Coronary artery (tissue), 2 donors: ENCODE results near the gene TNFAIP3.

ENCODE experiments used
- DNase-seq: peaks from one replicate; pipeline ENCODE4 v3.0.0-alpha.2; 2017; ENCODE audit warnings: low spot score
- H3K27ac ChIP-seq, 2 donors: fragments of 200-600 bp; sonication (generic); one replicate each; pipeline ENCODE4 v1.5.1; 2016 to 2019
- H3K4me3 ChIP-seq: fragments of 200-600 bp; sonication (generic); 2 replicates; pipeline ENCODE4 v1.5.1; 2016; ENCODE audit warnings: mild to moderate bottlenecking, moderate library complexity
- TF ChIP-seq, protein P1 (sequence below): fragments of 200-600 bp; sonication (generic); IDR thresholded peaks from one replicate; pipeline ENCODE4 v1.5.1; 2019; ENCODE audit warnings: antibody characterized with exemption

Gene TNFAIP3

DNA sequence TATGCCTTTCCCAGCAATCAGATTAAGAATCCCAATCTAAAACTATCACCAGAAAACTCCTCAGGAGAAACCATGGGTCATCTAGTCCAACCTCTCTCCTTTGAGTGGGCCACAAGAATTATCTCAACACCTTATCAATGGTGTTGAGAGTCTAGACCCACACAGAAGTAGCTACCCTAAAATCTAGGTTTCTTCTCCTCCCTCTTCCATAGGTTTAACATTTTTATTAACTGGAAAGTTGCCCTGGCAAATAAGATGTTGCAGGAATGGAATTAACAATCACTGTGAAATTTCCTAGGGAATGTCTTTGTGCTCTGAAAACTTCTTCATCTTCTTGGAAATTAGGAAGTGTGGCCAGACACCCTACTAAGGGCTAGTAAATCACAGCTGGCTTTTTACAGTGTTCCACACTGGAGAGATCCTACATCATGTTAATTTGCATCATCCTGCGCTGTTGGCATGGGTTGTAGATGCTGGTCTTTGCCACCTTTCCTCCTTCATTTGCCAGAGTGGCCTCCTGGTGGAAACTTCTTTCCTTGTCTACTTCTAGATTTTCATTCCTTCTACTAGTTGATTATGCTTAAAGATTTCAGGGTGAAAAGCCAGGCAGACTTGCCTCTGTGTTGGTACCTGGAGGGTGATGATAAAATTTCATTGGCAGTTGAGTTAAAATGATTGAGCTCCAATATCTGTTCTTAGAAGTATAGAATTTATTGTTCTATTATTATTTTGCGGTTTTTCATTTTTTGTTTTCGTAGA, 2.7 kb downstream of the TNFAIP3 start:
- H3K27ac ChIP-seq, result no peak overlapping the region
- TF ChIP-seq, protein P1, sequence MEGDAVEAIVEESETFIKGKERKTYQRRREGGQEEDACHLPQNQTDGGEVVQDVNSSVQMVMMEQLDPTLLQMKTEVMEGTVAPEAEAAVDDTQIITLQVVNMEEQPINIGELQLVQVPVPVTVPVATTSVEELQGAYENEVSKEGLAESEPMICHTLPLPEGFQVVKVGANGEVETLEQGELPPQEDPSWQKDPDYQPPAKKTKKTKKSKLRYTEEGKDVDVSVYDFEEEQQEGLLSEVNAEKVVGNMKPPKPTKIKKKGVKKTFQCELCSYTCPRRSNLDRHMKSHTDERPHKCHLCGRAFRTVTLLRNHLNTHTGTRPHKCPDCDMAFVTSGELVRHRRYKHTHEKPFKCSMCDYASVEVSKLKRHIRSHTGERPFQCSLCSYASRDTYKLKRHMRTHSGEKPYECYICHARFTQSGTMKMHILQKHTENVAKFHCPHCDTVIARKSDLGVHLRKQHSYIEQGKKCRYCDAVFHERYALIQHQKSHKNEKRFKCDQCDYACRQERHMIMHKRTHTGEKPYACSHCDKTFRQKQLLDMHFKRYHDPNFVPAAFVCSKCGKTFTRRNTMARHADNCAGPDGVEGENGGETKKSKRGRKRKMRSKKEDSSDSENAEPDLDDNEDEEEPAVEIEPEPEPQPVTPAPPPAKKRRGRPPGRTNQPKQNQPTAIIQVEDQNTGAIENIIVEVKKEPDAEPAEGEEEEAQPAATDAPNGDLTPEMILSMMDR, result no peak
- no peak for DNase-seq
- peak overlapping the region; percentile 90 for H3K4me3 ChIP-seq

DNA sequence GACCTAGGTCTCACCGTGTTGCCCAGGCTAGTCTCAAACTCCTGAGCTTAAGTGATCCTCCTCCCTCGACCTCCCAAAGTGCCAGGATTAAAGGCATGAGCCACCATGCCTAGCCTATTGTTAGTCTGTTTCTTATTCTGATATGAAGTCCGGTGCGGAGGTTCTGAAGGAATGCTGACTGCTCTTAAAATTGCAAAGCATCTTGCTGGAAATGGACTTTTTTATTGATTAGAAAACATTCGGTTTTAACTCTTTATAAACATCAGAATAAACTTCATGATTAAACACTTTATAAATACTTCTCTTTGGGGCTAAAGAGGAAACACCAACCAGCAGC, 3.2 kb downstream of the TNFAIP3 start:
- TF ChIP-seq, protein P1, result no peak
- H3K27ac ChIP-seq, result peak overlapping the region; percentile 16 to 57
- peak overlapping the region; percentile 48 for H3K4me3 ChIP-seq
- DNase-seq, result no peak

DNA sequence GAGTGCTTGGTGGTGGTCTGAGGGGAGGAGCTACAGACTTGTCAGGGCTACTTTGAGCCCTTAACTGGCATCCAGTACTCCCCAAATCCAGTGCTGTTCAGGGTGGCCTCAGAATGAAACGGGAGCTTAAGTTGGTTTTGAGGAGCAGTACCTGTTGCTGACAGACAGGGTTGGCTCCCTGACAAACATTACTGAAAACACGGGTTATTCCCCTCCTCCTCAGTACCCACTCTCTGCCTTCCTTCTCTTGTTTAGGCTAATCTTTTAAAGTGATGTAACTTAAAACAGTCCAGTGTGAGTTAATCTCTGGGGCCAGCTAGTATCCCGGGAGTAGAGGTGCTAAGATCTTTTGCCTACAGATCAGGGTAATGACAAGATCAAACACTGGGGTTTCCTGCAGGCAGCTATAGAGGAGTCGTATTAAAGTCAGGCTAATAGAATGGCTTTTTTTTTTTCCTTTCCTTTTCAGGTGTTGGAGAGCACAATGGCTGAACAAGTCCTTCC, 3.7 kb downstream of the TNFAIP3 start:
- H3K27ac ChIP-seq, result peak overlapping the region; percentile 16 to 57
- peak overlapping the region; percentile 48 for H3K4me3 ChIP-seq
- DNase-seq, result no peak
- TF ChIP-seq, protein P1, result no peak

DNA sequence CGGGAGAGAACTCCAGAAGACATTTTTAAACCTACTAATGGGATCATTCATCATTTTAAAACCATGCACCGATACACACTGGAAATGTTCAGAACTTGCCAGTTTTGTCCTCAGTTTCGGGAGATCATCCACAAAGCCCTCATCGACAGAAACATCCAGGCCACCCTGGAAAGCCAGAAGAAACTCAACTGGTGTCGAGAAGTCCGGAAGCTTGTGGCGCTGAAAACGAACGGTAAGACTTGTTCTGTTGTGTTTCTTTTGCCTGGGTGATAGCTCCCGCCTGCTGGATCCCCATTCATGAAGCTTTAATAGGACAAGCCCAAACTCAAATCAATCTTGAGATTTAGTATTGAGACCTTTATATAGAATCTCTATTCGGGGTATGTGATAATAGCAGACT, 4.2 kb downstream of the TNFAIP3 start:
- Histone ChIP-seq H3K4me3 (peak overlapping the region; percentile 48), H3K27ac (no peak overlapping the region)
- DNase-seq, result no peak
- TF ChIP-seq, protein P1, result no peak

DNA sequence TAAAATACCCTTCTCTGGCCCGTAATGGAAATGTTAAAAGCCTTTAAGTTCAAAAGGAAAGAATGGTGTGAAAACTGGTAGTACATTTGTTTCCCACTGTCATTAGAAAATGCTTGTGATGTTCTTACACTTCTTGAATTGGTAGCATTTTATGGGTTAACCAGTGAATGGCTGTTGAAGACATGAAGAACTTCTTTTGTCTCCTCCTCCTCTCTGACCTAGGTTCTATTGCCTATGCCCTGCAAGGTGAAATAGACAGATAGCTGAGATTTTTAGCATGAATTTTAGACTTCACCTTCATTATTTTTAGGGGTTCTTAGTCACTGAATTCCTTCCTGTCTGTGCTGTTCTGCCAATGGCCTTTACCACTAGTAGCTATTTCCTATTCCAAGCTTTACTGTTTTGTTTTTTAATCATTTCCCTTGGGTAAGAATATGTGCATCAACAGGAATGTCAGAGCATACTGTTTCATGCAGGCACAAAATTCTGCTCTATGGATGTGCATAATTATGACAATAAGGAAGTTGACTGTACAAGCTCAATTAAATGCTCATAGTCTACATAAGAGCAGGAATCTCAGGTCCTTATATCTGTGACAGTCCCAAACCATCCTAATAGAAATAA, 4.9 kb downstream of the TNFAIP3 start:
- TF ChIP-seq, protein P1, result no peak
- no peak for DNase-seq
- Histone ChIP-seq H3K4me3 (peak overlapping the region; percentile 48), H3K27ac (peak overlapping the region in 1 of 2 donors; percentile 32)

DNA sequence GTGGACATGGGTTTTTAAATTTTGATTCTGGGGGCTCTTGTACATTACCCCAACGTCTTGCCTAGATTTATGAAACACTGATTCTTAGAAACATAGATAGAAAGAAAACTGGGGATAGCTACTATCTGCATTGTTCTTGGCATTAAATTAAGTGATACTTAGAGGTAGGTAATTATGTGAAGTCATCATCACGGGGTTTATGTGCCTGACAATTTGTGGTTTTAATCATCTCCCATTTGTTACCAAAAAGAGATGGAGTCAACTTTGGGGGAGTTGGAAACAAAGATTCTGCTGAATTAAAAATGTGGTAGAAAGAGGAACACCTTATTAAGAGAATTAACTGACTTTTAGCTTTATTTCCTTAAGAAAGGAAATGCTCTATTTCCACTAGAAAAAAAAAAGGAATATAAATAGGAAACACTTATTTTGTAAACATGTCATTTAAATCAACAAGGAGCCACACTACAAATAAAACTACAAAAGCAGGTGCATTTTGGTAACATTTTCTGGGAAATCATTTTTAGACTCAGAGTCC, 5.6 kb downstream of the TNFAIP3 start:
- peak overlapping the region; percentile 48 for H3K4me3 ChIP-seq
- TF ChIP-seq, protein P1, result no peak
- no peak for DNase-seq
- peak overlapping the region; percentile 11 to 32 for H3K27ac ChIP-seq
